Skeletal muscle tissue (tissue), 1 donor: ENCODE results near the gene PCDHA6. TPM values are rescaled to one million over a fixed set of nuclear protein-coding genes. Genes with fewer than 3 reads are reported as not detected.

Source experiments
- total RNA-seq: library from RNA; depleted of rRNA; stranded (reverse); fragments of >200 nt; gene quantifications from one replicate; pipeline ENCODE4 v1.2.3, GENCODE V29; 2014

The PCDHA6 gene
- total RNA-seq, 1 donor from 2014 or later = under 0.01 TPM

Other genes starting within 250 kb of the PCDHA6 start
- gene CD14, start 194.8 kb upstream of the PCDHA6 start, total RNA-seq = 39.7 TPM
- 2.6 TPM for gene TMCO6, start 188.5 kb upstream of the PCDHA6 start, total RNA-seq
- 42.8 TPM for gene NDUFA2, start 180.3 kb upstream of the PCDHA6 start, total RNA-seq
- 60.5 TPM for gene IK, start 180.1 kb upstream of the PCDHA6 start, total RNA-seq
- 9.4 TPM for gene WDR55, start 163.1 kb upstream of the PCDHA6 start, total RNA-seq
- gene DND1, start 154.4 kb upstream of the PCDHA6 start, total RNA-seq = not detected
- 40.2 TPM for gene HARS1, start 136.6 kb upstream of the PCDHA6 start, total RNA-seq
- 15.7 TPM for gene HARS2, start 136.5 kb upstream of the PCDHA6 start, total RNA-seq
- gene ZMAT2, start 127.5 kb upstream of the PCDHA6 start, total RNA-seq = 33.4 TPM
- gene PCDHA1, start 41.8 kb upstream of the PCDHA6 start, total RNA-seq = not detected
- gene PCDHA2, start 33.1 kb upstream of the PCDHA6 start, total RNA-seq = under 0.01 TPM
- gene PCDHA3, start 26.9 kb upstream of the PCDHA6 start, total RNA-seq = not detected
- gene PCDHA4, start 20.9 kb upstream of the PCDHA6 start, total RNA-seq = 0.52 TPM
- not detected for gene PCDHA5, start 6.3 kb upstream of the PCDHA6 start, total RNA-seq
- gene PCDHA7, start 6.3 kb downstream of the PCDHA6 start, total RNA-seq = 0.52 TPM
- gene PCDHA8, start 13.2 kb downstream of the PCDHA6 start, total RNA-seq = 0.52 TPM
- 0.52 TPM for gene PCDHA9, start 20.4 kb downstream of the PCDHA6 start, total RNA-seq
- gene PCDHA10, start 27.9 kb downstream of the PCDHA6 start, total RNA-seq = under 0.01 TPM
- under 0.01 TPM for gene PCDHA11, start 41.0 kb downstream of the PCDHA6 start, total RNA-seq
- gene PCDHA12, start 47.3 kb downstream of the PCDHA6 start, total RNA-seq = not detected
- gene PCDHA13, start 54.2 kb downstream of the PCDHA6 start, total RNA-seq = under 0.01 TPM
- 0.52 TPM for gene PCDHAC1, start 98.3 kb downstream of the PCDHA6 start, total RNA-seq
- gene PCDHAC2, start 138.5 kb downstream of the PCDHA6 start, total RNA-seq = 2.1 TPM
- gene PCDHB1, start 223.4 kb downstream of the PCDHA6 start, total RNA-seq = not detected